B cell (primary cell): Measurements from ENCODE around the gene BEND2. TPM values are rescaled to one million over a fixed set of nuclear protein-coding genes. Genes with fewer than 3 reads are reported as not detected.

ENCODE experiments used
- ATAC-seq: fragments of 200-7000 bp; cut with Tn5 transposase; one replicate; pipeline ENCODE4 v1.10.0; 2021; ENCODE audit warnings: low read depth, mild to moderate bottlenecking, moderate number of reproducible peaks, moderate library complexity
- CTCF ChIA-PET: fragments of 350-600 bp; sonication (Branson Sonifier 250); formaldehyde crosslinking; loops from one replicate; lab custom pipeline; 2021; ENCODE audit warnings: antibody characterized with exemption, inconsistent platforms; lab: Charles Lee
- POLR2A ChIA-PET: fragments of 350-600 bp; sonication (Branson Sonifier 250); formaldehyde crosslinking; loops from one replicate; lab custom pipeline; 2021; ENCODE audit warnings: antibody characterized with exemption; lab: Charles Lee
- DNase-seq: peaks from one replicate; pipeline ENCODE4 v3.0.0; 2013
- H2AFZ ChIP-seq: 2 replicates; pipeline ENCODE4 v1.6.1; 2012; ENCODE audit warnings: mild to moderate bottlenecking, low read depth, low read length; ENCODE audit not compliant: insufficient read depth, poor library complexity, severe bottlenecking
- H3K27ac ChIP-seq, 2 donors: 1 replicate in 1 of 2; 2 replicates in 1 of 2; pipeline ENCODE4 v1.5.1; 2012 to 2013; ENCODE audit warnings: low read length in 2 of 2, mild to moderate bottlenecking in 2 of 2, moderate library complexity in 1 of 2
- H3K27me3 ChIP-seq, 4 experiments: fragments of 200-600 bp in 1 of 4; sonication (generic) in 1 of 4; replicated peaks in 1 of 4; 1 replicate in 2 of 4; 2 replicates in 2 of 4; pipeline versions ENCODE4 v1.6.1 to v1.7.0; 2013 to 2016; ENCODE audit warnings: low read length in 3 of 4, mild to moderate bottlenecking in 2 of 4, mixed read lengths in 1 of 4, moderate library complexity in 1 of 4; ENCODE audit not compliant: insufficient read depth in 4 of 4, control insufficient read depth in 3 of 4; ENCODE audit errors: control extremely low read depth in 1 of 4
- H3K36me3 ChIP-seq, 2 experiments: replicated peaks in 1 of 2; 1 replicate in 1 of 2; 2 replicates in 1 of 2; pipeline versions ENCODE4 v1.6.1 to v1.7.1; 2013; ENCODE audit warnings: low read length in 1 of 2; ENCODE audit not compliant: insufficient read depth in 2 of 2, control insufficient read depth in 1 of 2; ENCODE audit errors: control extremely low read depth in 1 of 2, extremely low read depth in 1 of 2
- H3K4me1 ChIP-seq, 2 donors: fragments of 200-600 bp in 1 of 2; sonication (generic) in 1 of 2; 1 replicate in 1 of 2; 2 replicates in 1 of 2; pipeline versions ENCODE4 v1.5.1 to v1.6.1; 2013 to 2017; ENCODE audit warnings: low read length in 2 of 2; ENCODE audit not compliant: control insufficient read depth in 2 of 2, insufficient read depth in 2 of 2
- H3K4me2 ChIP-seq: replicated peaks from 2 replicates; pipeline ENCODE3; 2012; ENCODE audit warnings: mild to moderate bottlenecking, low read depth, low read length; ENCODE audit not compliant: poor library complexity, severe bottlenecking
- H3K4me3 ChIP-seq, 5 experiments: fragments of 200-600 bp in 1 of 5; sonication (generic) in 1 of 5; 1 replicate in 3 of 5; 2 replicates in 2 of 5; pipeline versions ENCODE4 v1.5.1 to v1.7.0; 2011 to 2016; ENCODE audit warnings: low read length in 4 of 5, mild to moderate bottlenecking in 4 of 5, low read depth in 2 of 5, control low read depth in 1 of 5, moderate library complexity in 1 of 5; ENCODE audit not compliant: insufficient read depth in 1 of 5; ENCODE audit errors: control extremely low read depth in 1 of 5, extremely low read depth in 1 of 5
- H3K79me2 ChIP-seq: fragments of 200-600 bp; sonication (generic); one replicate; pipeline ENCODE4 v1.6.0; 2016; ENCODE audit warnings: low read length; ENCODE audit not compliant: control insufficient read depth, insufficient read depth
- H3K9ac ChIP-seq: fragments of 200-600 bp; sonication (generic); 2 replicates; pipeline ENCODE4 v1.6.1; 2017; ENCODE audit warnings: mild to moderate bottlenecking, low read length, moderate library complexity
- H3K9me3 ChIP-seq, 3 donors: one replicate each; pipeline versions ENCODE4 v1.6.1 to v1.7.1; 2013; ENCODE audit warnings: low read length in 2 of 3; ENCODE audit not compliant: control insufficient read depth in 2 of 3, insufficient read depth in 1 of 3; ENCODE audit errors: control extremely low read depth in 1 of 3
- H4K20me1 ChIP-seq: 2 replicates; pipeline ENCODE4 v1.6.0; 2012; ENCODE audit warnings: mild to moderate bottlenecking, low read length; ENCODE audit not compliant: insufficient read depth, control insufficient read depth, poor library complexity, severe bottlenecking
- H3K27ac Mint-ChIP-seq: one replicate; pipeline ENCODE4 v1.8.0; 2021; ENCODE audit warnings: mixed read lengths
- H3K27me3 Mint-ChIP-seq: one replicate; pipeline ENCODE4 v1.8.0; 2021; ENCODE audit warnings: mixed read lengths
- H3K4me1 Mint-ChIP-seq: one replicate; pipeline ENCODE4 v1.8.0; 2021; ENCODE audit warnings: mixed read lengths
- H3K4me3 Mint-ChIP-seq: one replicate; pipeline ENCODE4 v1.8.0; 2021; ENCODE audit warnings: mixed read lengths
- H3K9me3 Mint-ChIP-seq: one replicate; pipeline ENCODE4 v1.8.0; 2022; ENCODE audit warnings: mixed read lengths; ENCODE audit not compliant: insufficient read depth
- CTCF ChIP-seq: fragments of 200-600 bp; IDR thresholded peaks from one replicate; pipeline ENCODE4 v1.8.0; 2022; ENCODE audit warnings: antibody characterized with exemption, mild to moderate bottlenecking
- EZH2 ChIP-seq: IDR thresholded peaks from 2 replicates; pipeline ENCODE4 v1.6.1; 2012; ENCODE audit warnings: borderline replicate concordance, low read depth, mild to moderate bottlenecking, moderate library complexity, low read length; ENCODE audit not compliant: insufficient read depth, poor library complexity, severe bottlenecking
- WGBS: methylation state at CpG from one replicate; pipeline ENCODE4 v1.1.5; 2013; ENCODE audit warnings: missing lambda C conversion rate; ENCODE audit not compliant: insufficient coverage; 5-methylcytosine and 5-hydroxymethylcytosine counted together
- intact Hi-C: fragments of 100-400 bp; cut with micrococcal nuclease; formaldehyde crosslinking; loops from one replicate; pipeline ENCODE4 v1.10.0; 2022
- polyA plus RNA-seq: library from polyadenylated mRNA; depleted of rRNA; stranded (reverse); fragments of >200 nt; gene quantifications from 2 replicates; pipeline ENCODE4 v1.2.3, GENCODE V29; 2012
- total RNA-seq, 2 donors: library from RNA; stranded (reverse); fragments of 120-200 nt in 1 of 2; gene quantifications; 1 replicate in 1 of 2; 2 replicates in 1 of 2; pipeline versions ENCODE4 v1.2.3 to v1.2.4, GENCODE V29; 2013 to 2022

BEND2 gene
- total and polyA plus RNA-seq, 2 donors (not counting 1 experiment from before 2014, with no cell fraction given) = not detected

GRCh38 chrX:18210470-18210869, 10.2 kb downstream of the BEND2 start:
- H3K9me3 ChIP-seq = no peaks in the 10 kb centered on the region
- no peak overlapping the region for H3K9ac ChIP-seq
- H4K20me1 ChIP-seq = no peaks in the 10 kb centered on the region
- no peak overlapping the region for H3K27ac ChIP-seq
- no peaks in the 10 kb centered on the region for H3K79me2 ChIP-seq
- H3K4me3 Mint-ChIP-seq = no peak overlapping the region
- DNase-seq (no peak), ATAC-seq (no peak)
- H3K4me1 ChIP-seq = no peaks in the 10 kb centered on the region
- ChIA-PET CTCF (no interaction called here), POLR2A (no interaction called here)
- 75% methylated on average over 2 of the region's 2 CpGs for WGBS
- H3K27me3 ChIP-seq = no peaks in the 10 kb centered on the region
- no peak overlapping the region for H2AFZ ChIP-seq
- intact Hi-C loops = no loop called here
- TF ChIP-seq CTCF = no peak
- TF ChIP-seq EZH2 = no peak
- no peak overlapping the region for H3K4me2 ChIP-seq
- H3K4me3 ChIP-seq = no peak overlapping the region
- no peaks in the 10 kb centered on the region for H3K4me1 Mint-ChIP-seq
- H3K27me3 Mint-ChIP-seq = peaks cover 4% of the 10 kb centered on the region
- H3K36me3 ChIP-seq = no peaks in the 10 kb centered on the region
- H3K9me3 Mint-ChIP-seq = no peaks in the 10 kb centered on the region
- no peak overlapping the region for H3K27ac Mint-ChIP-seq

GRCh38 chrX:18206657-18207056, 14.0 kb downstream of the BEND2 start:
- no peak for TF ChIP-seq CTCF
- TF ChIP-seq EZH2 = no peak
- Histone ChIP-seq H3K4me3 (no peak overlapping the region), H2AFZ (no peak overlapping the region), H3K4me1 (no peaks in the 10 kb centered on the region), H3K27me3 (no peaks in the 10 kb centered on the region), H3K79me2 (no peaks in the 10 kb centered on the region), H3K4me2 (no peak overlapping the region), H3K9ac (no peak overlapping the region), H4K20me1 (no peaks in the 10 kb centered on the region), H3K9me3 (no peaks in the 10 kb centered on the region), H3K27ac (no peak overlapping the region), H3K36me3 (no peaks in the 10 kb centered on the region)
- Mint-ChIP-seq H3K4me1 (no peaks in the 10 kb centered on the region), H3K27me3 (peaks cover 4% of the 10 kb centered on the region), H3K27ac (no peak overlapping the region), H3K4me3 (no peak overlapping the region), H3K9me3 (no peaks in the 10 kb centered on the region)
- POLR2A ChIA-PET = no interaction called here
- WGBS = 100% methylated on average over 2 of the region's 8 CpGs
- DNase-seq (no peak), ATAC-seq (no peak)
- CTCF ChIA-PET = interaction anchor here (1.0 kb wide), 1 partner anchor 11 kb away, joined by 4 read pairs; no protein-coding TSS in a partner anchor
- intact Hi-C loops = no loop called here
